NAMALWA (cell line): Measurements from ENCODE around the gene FUT8.
A peak's percentile ranks its signal among the peaks of the same experiment; 100 is the strongest.

Experiments
- DNase-seq: peaks from one replicate; pipeline ENCODE4 v3.0.0-alpha.2; 2015; ENCODE audit warnings: low spot score

FUT8 gene

GRCh38 chr14:65774041-65774440 lies 361.5 kb downstream of the FUT8 start:
- DNase-seq: no peak

- DNase-seq: no peak
Observed at GRCh38 chr14:65776193-65776852, 363.8 kb downstream of the FUT8 start.

- DNase-seq: no peak
Observed at GRCh38 chr14:65780566-65780965, 368.0 kb downstream of the FUT8 start.

- DNase-seq: no peak
Observed at GRCh38 chr14:65783101-65783500, 370.6 kb downstream of the FUT8 start.

- no peak for DNase-seq
Observed at GRCh38 chr14:65783576-65783975, 371.0 kb downstream of the FUT8 start.

GRCh38 chr14:65784574-65784973 lies 372.0 kb downstream of the FUT8 start:
- DNase-seq: no peak

- DNase-seq: no peak
Observed at GRCh38 chr14:65787461-65787860, 374.9 kb downstream of the FUT8 start.

- DNase-seq: no peak
Observed at GRCh38 chr14:65788876-65789275, 376.3 kb downstream of the FUT8 start.

GRCh38 chr14:65789363-65789762 lies 376.8 kb downstream of the FUT8 start:
- no peak for DNase-seq

GRCh38 chr14:65790172-65790815 lies 377.8 kb downstream of the FUT8 start:
- DNase-seq: no peak

- DNase-seq: peak; percentile 1
Observed at GRCh38 chr14:65791191-65791981, 378.9 kb downstream of the FUT8 start.

- DNase-seq: no peak
Observed at GRCh38 chr14:65792208-65792905, 379.8 kb downstream of the FUT8 start.
